GM12875 (cell line): ENCODE measurements around the gene CYP1A2.

Experiments used
- H3K4me3 ChIP-seq: one replicate; pipeline ENCODE4 v1.5.1; 2011; ENCODE audit warnings: low read depth, low read length, control low read depth
- CTCF ChIP-seq: IDR thresholded peaks from 2 replicates; pipeline ENCODE4 v1.5.1; 2011; ENCODE audit warnings: low read depth, mild to moderate bottlenecking, control low read depth, inconsistent platforms, low read length, moderate library complexity, borderline replicate concordance; ENCODE audit not compliant: insufficient read depth

The CYP1A2 gene

GRCh38 chr15:74778599-74778970 lies 29.9 kb downstream of the CYP1A2 start:
- no peak overlapping the region for H3K4me3 ChIP-seq
- TF ChIP-seq CTCF, result no peak

GRCh38 chr15:74779162-74779648 lies 30.6 kb downstream of the CYP1A2 start:
- TF ChIP-seq CTCF, result no peak
- no peak overlapping the region for H3K4me3 ChIP-seq

- no peak for TF ChIP-seq CTCF
- peak overlapping the region; percentile 76 for H3K4me3 ChIP-seq
Measured at GRCh38 chr15:74780523-74781430, 32.1 kb downstream of the CYP1A2 start.

GRCh38 chr15:74781431-74782258 lies 33.0 kb downstream of the CYP1A2 start, which contains the start of gene CSK:
CSK (plus strand) TSS chr15:74782080; CDS start chr15:74798298, 16,218 bp downstream.
- TF ChIP-seq CTCF, result peak; percentile 80
- peak within 1 kb of the TSS; percentile 98 for H3K4me3 ChIP-seq

GRCh38 chr15:74782259-74783071 lies 33.8 kb downstream of the CYP1A2 start:
- H3K4me3 ChIP-seq, result peak overlapping the region; percentile 98
- TF ChIP-seq CTCF, result no peak

GRCh38 chr15:74783072-74783807 lies 34.6 kb downstream of the CYP1A2 start:
- TF ChIP-seq CTCF, result no peak
- H3K4me3 ChIP-seq, result peak overlapping the region; percentile 98
